ENCODE results near the gene DHRS11.

Gene DHRS11

GRCh38 chr17:36629970-36630502 is 38.4 kb downstream of the DHRS11 start:
- TF ChIP-seq ARNTL (CRISPR knock-in tag; IDR thresholded peaks at IDR 0.05; ENCODE audit: borderline replicate concordance, low read depth) (no peak), ESRRG (CRISPR knock-in tag; IDR thresholded peaks at IDR 0.05) (no peak), BACH2 (CRISPR knock-in tag; IDR thresholded peaks at IDR 0.05; ENCODE audit: borderline replicate concordance) (no peak), ZNF8 (CRISPR knock-in tag; IDR thresholded peaks at IDR 0.05) (no peak), POU6F1 (CRISPR knock-in tag; IDR thresholded peaks at IDR 0.05; ENCODE audit: borderline replicate concordance, low read depth) (no peak), ISL1 (CRISPR knock-in tag; IDR thresholded peaks at IDR 0.05) (no peak), SNAI2 (CRISPR knock-in tag; IDR thresholded peaks at IDR 0.05) (no peak), ZC3H10 (CRISPR knock-in tag; IDR thresholded peaks at IDR 0.05) (no peak), ZFP30 (CRISPR knock-in tag; IDR thresholded peaks at IDR 0.05) (no peak), TOX (CRISPR knock-in tag; IDR thresholded peaks at IDR 0.05; ENCODE audit: borderline replicate concordance) (no peak)
- TF ChIP-seq, protein P1, sequence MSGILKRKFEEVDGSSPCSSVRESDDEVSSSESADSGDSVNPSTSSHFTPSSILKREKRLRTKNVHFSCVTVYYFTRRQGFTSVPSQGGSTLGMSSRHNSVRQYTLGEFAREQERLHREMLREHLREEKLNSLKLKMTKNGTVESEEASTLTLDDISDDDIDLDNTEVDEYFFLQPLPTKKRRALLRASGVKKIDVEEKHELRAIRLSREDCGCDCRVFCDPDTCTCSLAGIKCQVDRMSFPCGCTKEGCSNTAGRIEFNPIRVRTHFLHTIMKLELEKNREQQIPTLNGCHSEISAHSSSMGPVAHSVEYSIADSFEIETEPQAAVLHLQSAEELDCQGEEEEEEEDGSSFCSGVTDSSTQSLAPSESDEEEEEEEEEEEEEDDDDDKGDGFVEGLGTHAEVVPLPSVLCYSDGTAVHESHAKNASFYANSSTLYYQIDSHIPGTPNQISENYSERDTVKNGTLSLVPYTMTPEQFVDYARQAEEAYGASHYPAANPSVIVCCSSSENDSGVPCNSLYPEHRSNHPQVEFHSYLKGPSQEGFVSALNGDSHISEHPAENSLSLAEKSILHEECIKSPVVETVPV (CRISPR knock-in tag; IDR thresholded peaks at IDR 0.05), result no peak
- TF ChIP-seq, protein P2, sequence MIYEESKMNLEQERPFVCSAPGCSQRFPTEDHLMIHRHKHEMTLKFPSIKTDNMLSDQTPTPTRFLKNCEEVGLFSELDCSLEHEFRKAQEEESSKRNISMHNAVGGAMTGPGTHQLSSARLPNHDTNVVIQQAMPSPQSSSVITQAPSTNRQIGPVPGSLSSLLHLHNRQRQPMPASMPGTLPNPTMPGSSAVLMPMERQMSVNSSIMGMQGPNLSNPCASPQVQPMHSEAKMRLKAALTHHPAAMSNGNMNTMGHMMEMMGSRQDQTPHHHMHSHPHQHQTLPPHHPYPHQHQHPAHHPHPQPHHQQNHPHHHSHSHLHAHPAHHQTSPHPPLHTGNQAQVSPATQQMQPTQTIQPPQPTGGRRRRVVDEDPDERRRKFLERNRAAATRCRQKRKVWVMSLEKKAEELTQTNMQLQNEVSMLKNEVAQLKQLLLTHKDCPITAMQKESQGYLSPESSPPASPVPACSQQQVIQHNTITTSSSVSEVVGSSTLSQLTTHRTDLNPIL (CRISPR knock-in tag; IDR thresholded peaks at IDR 0.05; ENCODE audit: low read depth), result no peak
- TF ChIP-seq, protein P3, sequence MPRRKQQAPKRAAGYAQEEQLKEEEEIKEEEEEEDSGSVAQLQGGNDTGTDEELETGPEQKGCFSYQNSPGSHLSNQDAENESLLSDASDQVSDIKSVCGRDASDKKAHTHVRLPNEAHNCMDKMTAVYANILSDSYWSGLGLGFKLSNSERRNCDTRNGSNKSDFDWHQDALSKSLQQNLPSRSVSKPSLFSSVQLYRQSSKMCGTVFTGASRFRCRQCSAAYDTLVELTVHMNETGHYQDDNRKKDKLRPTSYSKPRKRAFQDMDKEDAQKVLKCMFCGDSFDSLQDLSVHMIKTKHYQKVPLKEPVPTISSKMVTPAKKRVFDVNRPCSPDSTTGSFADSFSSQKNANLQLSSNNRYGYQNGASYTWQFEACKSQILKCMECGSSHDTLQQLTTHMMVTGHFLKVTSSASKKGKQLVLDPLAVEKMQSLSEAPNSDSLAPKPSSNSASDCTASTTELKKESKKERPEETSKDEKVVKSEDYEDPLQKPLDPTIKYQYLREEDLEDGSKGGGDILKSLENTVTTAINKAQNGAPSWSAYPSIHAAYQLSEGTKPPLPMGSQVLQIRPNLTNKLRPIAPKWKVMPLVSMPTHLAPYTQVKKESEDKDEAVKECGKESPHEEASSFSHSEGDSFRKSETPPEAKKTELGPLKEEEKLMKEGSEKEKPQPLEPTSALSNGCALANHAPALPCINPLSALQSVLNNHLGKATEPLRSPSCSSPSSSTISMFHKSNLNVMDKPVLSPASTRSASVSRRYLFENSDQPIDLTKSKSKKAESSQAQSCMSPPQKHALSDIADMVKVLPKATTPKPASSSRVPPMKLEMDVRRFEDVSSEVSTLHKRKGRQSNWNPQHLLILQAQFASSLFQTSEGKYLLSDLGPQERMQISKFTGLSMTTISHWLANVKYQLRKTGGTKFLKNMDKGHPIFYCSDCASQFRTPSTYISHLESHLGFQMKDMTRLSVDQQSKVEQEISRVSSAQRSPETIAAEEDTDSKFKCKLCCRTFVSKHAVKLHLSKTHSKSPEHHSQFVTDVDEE (CRISPR knock-in tag; IDR thresholded peaks at IDR 0.05), result no peak
- ATAC-seq, result no peak

- no peak for ATAC-seq
- TF ChIP-seq, protein P3 (CRISPR knock-in tag; IDR thresholded peaks at IDR 0.05), result no peak
- TF ChIP-seq OSR1 (CRISPR knock-in tag; IDR thresholded peaks at IDR 0.05) (no peak), PPARA (CRISPR knock-in tag; IDR thresholded peaks at IDR 0.05; ENCODE audit: borderline replicate concordance) (no peak), ARNTL (CRISPR knock-in tag; IDR thresholded peaks at IDR 0.05; ENCODE audit: borderline replicate concordance, low read depth) (no peak), ZFP30 (CRISPR knock-in tag; IDR thresholded peaks at IDR 0.05) (no peak), ZC3H10 (CRISPR knock-in tag; IDR thresholded peaks at IDR 0.05) (no peak), GLIS3 (CRISPR knock-in tag; IDR thresholded peaks at IDR 0.05) (no peak), ZNF8 (CRISPR knock-in tag; IDR thresholded peaks at IDR 0.05) (no peak), TCF4 (CRISPR knock-in tag; IDR thresholded peaks at IDR 0.05; ENCODE audit: borderline replicate concordance) (no peak), CSDC2 (CRISPR knock-in tag; IDR thresholded peaks at IDR 0.05) (no peak), ZNF70 (CRISPR knock-in tag; IDR thresholded peaks at IDR 0.05) (no peak)
- TF ChIP-seq, protein P4, sequence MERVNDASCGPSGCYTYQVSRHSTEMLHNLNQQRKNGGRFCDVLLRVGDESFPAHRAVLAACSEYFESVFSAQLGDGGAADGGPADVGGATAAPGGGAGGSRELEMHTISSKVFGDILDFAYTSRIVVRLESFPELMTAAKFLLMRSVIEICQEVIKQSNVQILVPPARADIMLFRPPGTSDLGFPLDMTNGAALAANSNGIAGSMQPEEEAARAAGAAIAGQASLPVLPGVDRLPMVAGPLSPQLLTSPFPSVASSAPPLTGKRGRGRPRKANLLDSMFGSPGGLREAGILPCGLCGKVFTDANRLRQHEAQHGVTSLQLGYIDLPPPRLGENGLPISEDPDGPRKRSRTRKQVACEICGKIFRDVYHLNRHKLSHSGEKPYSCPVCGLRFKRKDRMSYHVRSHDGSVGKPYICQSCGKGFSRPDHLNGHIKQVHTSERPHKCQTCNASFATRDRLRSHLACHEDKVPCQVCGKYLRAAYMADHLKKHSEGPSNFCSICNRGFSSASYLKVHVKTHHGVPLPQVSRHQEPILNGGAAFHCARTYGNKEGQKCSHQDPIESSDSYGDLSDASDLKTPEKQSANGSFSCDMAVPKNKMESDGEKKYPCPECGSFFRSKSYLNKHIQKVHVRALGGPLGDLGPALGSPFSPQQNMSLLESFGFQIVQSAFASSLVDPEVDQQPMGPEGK (CRISPR knock-in tag; IDR thresholded peaks at IDR 0.05; ENCODE audit: borderline replicate concordance), result no peak
- TF ChIP-seq, protein P1 (CRISPR knock-in tag; IDR thresholded peaks at IDR 0.05), result no peak
These were observed 39.3 kb downstream of the DHRS11 start for GRCh38 chr17:36631022-36631421.
